ENCODE measurements around the gene RAB14.
A peak's percentile ranks its signal among the peaks of the same experiment; 100 is the strongest.

Gene RAB14

GRCh38 chr9:121218357-121219027 lies 16.8 kb upstream of the RAB14 start:
- DNase-seq = no peak

DNA sequence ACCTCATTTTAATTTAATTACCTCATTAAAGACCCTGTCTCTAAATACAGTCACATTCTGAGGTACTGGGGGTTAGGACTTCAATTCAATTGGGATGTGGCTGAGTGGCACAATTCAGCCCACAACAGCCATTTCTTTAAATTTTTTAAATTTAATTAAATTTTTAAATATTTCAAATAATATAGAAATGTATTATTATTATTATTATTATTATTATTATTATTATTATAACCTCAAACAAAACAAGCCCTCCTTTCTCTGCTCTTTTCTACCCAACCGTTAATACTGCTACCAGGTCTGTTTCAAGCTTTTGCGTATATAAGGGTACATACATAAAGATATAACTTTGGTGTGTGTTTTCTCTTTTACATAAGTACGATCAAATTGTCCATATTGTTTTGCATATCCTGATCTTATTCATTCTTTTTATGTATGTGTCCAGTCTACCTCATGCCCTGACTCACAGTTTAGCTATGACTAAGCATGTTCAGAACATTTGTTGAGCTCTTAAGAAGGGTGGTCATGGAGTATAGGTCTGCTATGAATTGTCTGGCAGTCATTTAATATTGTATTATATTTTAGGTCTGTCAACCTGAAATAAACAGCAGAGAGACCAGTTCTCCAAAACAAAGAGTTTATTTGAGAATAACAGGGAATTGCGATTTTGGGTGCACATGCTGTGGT lies 16.1 kb upstream of the RAB14 start:
- no peak for DNase-seq

DNA sequence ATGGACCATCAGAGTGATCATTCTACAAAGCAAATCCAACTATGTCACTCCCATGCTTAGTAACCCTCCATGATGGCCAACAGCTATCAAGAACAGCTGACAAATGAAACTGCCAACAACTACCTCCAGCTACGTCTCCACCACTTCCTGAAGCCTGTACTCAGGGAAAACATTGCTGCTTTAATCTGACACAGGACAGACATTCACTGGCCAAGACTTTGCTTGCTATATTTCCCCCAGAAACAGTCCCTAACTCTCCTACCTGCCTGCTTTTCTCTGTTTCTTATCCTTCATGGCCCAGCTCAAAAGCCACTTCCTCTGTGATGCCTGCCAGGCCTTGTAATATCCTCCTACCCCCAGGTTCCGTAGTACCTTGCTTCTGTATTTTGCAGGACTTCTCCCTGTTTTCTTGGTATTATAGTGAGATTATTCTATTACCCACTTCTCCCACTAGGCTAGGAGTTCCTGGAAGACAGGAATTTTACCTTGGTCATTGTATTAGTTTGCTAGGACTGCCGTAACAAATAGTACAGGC lies 14.7 kb upstream of the RAB14 start:
- no peak for DNase-seq

- no peak for DNase-seq
Observed at GRCh38 chr9:121214005-121214404, 12.3 kb upstream of the RAB14 start.

- DNase-seq = peak; percentile 82
Observed at GRCh38 chr9:121213136-121213806, 11.6 kb upstream of the RAB14 start.

- no peak for DNase-seq
Observed at GRCh38 chr9:121210536-121210935, 8.9 kb upstream of the RAB14 start.

GRCh38 chr9:121207371-121207940 lies 5.8 kb upstream of the RAB14 start:
- no peak for DNase-seq

DNA sequence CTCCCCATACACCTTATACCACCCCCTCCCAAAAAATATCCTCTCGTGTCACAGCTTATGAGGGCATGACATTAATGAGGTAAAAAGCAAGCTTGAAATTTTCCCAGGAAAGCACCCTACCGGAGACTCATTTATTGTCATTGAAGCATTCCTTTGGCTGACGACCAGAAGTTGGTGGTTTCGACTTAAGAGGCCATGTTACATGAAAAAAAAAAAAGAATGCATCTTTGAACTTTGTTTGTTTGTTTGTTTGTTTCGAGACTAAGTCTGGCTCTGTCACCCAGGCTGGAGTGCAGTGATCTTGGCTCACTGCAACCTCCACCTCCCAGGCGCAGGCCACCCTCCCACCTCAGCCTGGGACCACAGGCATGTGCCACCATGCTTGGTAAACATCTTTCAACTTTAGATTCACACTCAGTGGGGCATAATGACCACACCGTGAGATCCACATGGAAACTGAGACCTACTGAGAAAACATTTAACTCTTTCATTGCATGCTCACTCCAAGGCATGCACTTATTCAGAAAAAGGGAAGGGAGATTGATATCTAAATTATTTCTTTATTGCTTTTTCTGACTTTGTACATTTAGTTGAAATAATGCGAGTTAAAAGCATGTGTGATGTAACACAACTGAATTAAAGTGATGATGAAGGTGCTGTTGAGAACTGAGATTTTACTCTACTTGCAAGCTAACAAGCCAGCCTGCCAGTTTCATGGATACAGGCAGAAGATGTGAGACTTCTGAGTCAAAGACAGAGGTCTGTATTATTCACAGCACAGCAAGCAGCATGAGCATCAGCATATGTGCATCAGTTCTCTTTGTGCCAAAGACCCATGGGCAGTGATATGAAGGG lies 5.1 kb upstream of the RAB14 start:
- DNase-seq = peak; percentile 92

DNA sequence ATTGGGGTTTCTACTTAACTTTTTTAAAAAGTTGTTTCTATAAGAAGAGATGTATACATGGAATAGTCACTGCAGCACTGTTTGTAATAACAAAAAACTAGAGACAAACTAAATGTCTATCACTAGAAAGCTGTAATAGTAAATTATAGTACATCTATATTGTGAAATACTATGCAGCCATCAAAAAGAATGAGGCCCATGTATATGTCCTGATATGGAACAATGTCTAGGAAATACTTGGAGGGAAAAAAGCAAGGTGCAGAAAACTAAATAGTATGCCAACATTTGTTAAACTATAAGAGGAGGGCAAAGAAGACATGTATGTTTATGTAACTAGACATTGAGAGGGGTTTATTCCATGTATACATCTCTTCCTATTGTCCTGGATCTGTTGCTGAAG lies 2.9 kb upstream of the RAB14 start:
- DNase-seq = no peak

DNA sequence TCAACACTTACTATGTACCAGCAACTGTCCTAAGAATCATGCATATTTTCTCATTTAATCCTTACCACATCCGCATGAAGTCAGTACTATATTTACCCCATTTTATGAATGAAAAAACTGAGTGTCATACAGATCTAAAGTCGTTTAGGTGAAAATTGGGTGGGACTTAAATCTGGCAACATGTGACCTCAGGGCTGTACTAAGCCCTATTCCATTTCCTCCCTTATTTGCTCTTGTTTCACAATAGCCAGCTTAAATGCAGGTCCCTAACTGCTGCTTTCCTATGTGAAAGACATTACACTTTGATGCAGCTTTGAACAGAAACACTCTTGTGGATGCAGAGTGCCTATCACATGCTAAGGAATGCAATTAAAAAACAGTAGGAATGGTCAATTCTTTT lies 2.5 kb upstream of the RAB14 start:
- no peak for DNase-seq

- DNase-seq = no peak
Observed at GRCh38 chr9:121201045-121201737, 478 bp downstream of the RAB14 start.

GRCh38 chr9:121200356-121200755 lies 1.3 kb downstream of the RAB14 start:
- no peak for DNase-seq

GRCh38 chr9:121199921-121200320 lies 1.7 kb downstream of the RAB14 start:
- no peak for DNase-seq

GRCh38 chr9:121198512-121199042 lies 3.1 kb downstream of the RAB14 start:
- DNase-seq = no peak

DNA sequence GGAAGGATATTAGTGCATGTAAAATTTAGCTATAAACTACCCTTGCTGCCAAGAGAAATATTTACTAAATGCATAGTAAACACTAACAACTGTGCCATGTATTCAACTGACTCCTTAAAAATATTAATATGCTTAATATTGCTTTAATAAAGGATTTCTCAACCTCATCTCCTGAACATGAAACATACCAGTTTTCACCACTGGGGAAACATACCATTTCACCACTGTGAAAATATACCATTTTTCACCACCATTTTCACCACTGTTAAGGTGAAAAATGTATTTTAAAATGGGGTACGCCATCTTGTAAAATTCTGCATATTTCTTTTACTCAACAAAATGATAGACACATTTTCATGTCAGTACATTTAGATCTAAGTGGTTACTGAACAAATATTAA lies 4.5 kb downstream of the RAB14 start:
- no peak for DNase-seq

- DNase-seq = no peak
Observed at GRCh38 chr9:121196389-121196788, 5.3 kb downstream of the RAB14 start.

DNA sequence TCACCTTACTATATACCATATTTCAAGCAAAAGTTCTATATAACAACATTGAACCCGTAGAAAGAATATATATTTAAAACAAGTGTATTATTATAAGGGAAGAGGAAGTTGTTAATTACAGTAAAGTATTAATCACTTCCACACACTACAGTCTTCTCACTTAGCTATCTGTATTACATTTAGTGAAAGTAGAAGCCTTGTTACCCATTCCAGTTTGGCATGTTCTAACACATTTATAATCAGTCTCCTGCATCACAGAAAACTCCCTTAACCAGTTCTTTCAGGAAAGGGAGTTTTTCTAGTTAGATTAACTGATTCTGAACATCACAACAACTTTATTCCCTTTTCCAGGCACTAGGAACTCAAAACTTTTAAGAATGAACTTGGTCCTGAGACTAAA lies 6.9 kb downstream of the RAB14 start:
- no peak for DNase-seq

GRCh38 chr9:121192959-121193640 lies 8.6 kb downstream of the RAB14 start:
- DNase-seq = no peak

DNA sequence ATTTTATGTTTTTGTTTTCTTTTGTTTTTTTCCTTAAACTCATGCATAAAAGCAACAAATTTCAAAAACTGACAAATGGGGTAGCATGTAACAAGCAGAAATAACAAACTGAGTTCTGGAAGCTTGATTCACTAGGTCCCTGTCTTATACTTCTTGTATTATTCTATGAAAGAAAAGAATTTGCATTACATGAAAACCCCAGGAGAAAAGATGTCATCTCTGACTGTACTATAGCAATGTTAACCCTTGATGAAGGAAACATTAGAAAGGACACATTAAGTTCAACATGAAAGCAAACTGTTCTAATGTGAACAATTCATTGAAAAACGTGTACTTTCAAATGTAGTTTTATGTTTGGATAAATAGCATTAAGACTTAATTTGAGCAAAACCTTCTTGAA lies 9.2 kb downstream of the RAB14 start:
- DNase-seq = no peak

DNA sequence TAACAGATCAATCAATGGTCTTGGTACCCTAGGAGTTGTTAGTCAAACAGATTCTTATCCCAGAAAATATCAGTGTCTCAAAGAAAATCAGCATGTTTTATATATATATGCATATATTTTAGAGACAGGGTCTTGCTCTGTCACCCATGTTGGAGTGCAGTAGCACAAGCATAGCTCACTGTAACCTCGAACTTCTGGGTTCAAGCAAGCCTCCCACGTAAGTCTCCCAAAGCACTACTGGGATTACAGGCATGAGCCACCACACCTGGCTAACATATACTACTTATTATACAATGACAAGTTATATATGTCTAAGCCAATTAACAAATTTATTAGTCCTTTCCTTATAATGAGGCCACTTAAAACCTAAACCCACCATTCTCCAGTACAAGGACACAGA lies 10.4 kb downstream of the RAB14 start:
- DNase-seq = no peak

GRCh38 chr9:121189660-121190059 lies 12.0 kb downstream of the RAB14 start:
- no peak for DNase-seq

Data from DMS79 treated with DMSO at 0.1 percent for 48 hours (cell line).